ENCODE results near the gene STT3B.
"Not testable (repeated sequence)": the region's sequence is repeated elsewhere in the genome, so short reads cannot be mapped to it uniquely, and the experiment has no call there.

Gene STT3B

GRCh38 chr3:31605333-31605732, 72.6 kb downstream of the STT3B start:
- not testable (repeated sequence) for DNase-seq (ENCODE audit: low read depth)

DNA sequence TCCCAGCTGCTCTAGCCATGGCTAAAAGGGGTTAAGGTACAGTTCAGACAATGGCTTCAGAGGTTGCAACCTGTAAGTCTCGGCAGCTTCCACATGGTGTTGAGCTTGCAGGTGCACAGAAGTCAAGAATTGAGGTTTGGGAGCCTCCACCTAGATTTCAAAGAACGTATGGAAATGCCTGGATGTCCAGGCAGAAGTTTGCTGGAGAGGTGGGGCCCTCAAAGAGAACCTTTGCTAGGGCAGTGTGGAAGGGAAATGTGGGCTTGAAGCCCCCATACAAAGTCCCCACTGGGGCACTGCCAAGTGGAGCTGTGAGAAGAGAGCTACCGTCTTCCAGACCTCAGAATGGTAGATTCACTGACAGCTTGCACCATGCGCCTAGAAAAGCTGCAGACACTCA, 73.7 kb downstream of the STT3B start:
- DNase-seq (ENCODE audit: low read depth), result no peak

DNA sequence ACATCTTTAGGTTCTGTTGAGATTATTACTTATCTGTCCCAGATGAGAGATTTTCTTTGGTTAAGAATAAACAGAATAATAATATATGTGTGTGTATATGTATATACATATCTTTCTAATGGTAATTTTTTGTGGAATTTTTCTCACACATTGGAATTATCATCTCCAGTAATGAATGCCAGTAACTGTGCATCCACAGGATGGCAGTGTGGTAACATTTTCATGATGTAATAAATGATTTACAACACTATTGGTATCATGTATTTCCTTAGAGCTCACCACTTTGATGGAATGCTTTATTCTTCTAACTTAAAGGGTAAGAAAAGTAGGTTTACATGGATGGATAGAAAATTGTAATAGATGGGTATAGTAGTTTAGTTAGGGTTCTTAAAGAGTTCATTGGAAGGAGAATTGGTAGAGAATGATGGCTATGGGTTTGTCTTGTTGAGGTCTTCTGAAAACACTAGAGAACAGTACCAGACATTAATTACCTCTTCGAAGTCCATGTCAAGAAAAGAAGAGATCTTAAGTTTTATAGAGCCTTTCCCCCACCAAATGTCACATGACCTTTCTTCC, 78.1 kb downstream of the STT3B start:
- no peak for DNase-seq (ENCODE audit: low read depth)

DNA sequence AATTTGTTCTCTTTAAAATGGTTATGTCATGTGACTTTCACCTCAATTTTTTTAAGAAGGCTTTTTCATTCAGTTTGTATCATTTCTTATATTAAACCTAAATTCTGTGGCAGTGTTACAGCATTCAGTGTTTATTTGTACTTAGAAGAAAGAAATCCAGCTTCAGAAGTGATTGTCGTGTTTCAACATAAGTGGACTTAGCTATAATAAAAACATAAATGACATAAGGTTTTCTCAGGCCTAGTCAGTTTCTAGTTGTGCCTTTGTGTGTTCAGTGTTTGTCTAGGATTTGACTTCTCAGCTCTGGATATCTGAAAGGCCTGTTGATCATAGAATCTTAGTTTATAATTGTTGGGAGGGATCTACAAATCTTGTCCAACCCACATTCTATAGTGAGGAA, 80.5 kb downstream of the STT3B start:
- DNase-seq (ENCODE audit: low read depth), result no peak

GRCh38 chr3:31613654-31614053, 80.9 kb downstream of the STT3B start:
- DNase-seq (ENCODE audit: low read depth), result no peak

GRCh38 chr3:31614162-31614921, 81.6 kb downstream of the STT3B start:
- DNase-seq (ENCODE audit: low read depth), result no peak

- no peak for DNase-seq (ENCODE audit: low read depth)
These were observed 82.5 kb downstream of the STT3B start for GRCh38 chr3:31615071-31615875.

DNA sequence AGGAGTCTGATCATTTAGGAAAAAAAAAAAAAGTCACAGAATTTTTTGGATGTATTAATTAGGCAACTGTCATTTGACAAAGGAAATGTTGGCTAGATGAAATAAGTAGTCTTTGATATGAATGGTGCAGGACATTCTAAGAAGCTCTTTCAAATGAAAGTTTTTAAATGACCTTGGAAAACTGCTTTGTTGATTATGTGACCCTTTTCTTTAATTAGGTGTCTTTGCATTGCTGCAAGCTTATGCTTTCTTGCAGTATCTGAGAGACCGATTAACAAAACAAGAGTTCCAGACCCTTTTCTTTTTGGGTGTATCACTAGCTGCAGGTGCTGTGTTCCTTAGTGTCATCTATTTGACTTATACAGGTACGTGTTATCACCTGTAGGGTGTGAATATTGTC, 84.0 kb downstream of the STT3B start:
- DNase-seq (ENCODE audit: low read depth), result no peak

DNA sequence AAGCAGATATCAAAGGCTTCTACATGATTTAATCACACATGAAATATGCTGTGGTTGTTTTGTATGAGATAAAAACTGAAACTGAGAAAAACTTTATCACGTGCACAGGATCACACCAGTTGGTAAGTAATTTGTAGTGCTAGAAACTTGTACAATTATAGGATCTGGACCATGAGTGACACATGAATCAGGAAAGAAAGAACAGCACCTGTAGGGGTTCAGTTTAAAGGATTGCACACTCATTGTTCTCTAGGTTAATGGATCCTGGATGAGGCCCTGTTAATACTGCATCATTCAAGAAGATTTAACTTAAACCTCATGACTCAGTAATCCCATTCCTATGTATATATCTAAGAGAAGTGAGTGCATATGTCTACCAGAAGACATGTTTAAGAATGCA, 87.9 kb downstream of the STT3B start:
- DNase-seq (ENCODE audit: low read depth), result no peak

DNA sequence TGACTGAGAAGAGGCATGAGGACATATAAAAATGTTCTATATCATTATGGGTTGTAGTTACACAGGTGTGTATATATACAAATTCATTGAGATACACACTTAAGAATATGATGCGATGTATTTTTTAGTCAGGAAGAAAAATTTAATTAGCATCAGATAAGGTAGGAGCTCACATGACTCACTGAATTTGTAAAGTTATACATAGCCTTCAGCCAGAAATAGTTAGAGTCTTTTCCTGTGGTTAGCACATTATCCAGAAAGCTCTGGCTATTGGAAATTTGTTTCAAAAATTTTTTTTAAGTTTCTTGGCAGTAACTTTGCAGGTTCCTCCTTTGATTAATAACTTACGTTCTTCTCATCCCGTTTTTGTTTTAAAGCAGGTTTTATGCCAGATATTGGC, 88.6 kb downstream of the STT3B start:
- no peak for DNase-seq (ENCODE audit: low read depth)

DNA sequence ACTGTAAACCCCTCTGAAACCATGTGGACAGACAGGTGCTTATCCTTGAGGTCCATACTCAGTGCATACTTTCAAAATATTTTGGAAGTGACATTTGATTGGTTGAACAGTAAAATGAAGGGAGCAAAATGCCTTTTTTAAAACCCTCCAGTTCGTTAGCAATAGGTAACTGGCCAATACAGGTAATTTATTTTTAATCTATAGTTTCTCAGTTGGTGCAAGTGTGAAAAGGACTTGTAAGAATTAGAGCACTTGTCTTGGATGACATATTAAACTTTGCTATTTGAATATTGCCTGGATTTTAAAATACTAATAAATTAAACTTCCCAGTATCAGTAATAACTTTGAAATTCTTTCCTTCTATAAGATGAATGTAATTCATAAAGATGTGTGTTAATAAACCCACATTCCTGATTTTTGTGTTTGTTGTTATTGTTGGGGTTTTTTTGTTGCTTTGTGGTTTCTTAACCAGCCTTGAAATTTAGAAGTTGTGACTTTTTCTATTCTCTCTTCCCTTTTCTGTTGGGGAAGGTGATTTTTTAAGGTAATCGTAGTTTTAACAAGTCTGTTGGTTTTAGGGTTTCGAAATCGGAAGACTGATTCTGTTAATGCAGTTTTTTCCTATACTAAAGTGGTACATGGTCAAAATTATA, 90.0 kb downstream of the STT3B start:
- no peak for DNase-seq (ENCODE audit: low read depth)

- DNase-seq (ENCODE audit: low read depth), result no peak
These were observed 91.5 kb downstream of the STT3B start for GRCh38 chr3:31624083-31624709.

GRCh38 chr3:31625358-31625757, 92.6 kb downstream of the STT3B start:
- DNase-seq (ENCODE audit: low read depth), result no peak

DNA sequence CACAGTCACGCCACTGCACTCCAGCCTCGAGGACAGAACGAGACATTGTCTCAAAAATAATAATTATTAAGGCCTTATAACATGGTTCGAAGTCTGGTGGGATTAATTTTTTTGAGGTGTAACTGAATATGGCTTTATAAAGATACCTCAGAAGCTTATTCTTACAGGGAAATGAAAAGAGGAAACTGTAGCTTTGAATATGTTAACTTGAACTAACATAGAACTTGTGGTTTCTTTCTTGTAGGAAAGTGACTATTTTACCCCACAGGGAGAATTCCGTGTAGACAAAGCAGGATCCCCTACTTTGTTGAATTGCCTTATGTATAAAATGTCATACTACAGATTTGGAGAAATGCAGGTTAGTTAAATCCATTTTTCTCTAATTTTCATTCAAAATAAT, 96.3 kb downstream of the STT3B start:
- DNase-seq (ENCODE audit: low read depth), result no peak

DNA sequence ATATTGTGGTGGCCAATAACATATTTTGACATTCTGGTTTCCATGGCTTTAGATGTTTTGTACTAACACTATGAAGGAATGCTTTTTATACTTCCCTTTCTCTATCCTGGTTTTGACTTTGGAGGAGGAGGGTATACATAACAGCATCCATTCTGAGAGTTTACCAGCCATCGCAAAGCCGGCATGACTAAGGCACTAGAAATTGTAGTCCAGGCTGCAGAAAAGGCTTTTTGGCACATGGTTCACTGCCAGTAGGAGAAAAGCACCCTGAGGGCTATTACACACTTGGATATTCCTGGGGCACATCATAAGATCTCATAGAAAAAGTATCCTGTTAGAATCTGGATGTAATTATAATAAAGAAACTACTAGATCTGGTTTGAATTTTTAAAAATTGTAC, 101.8 kb downstream of the STT3B start:
- no peak for DNase-seq (ENCODE audit: low read depth)

DNA sequence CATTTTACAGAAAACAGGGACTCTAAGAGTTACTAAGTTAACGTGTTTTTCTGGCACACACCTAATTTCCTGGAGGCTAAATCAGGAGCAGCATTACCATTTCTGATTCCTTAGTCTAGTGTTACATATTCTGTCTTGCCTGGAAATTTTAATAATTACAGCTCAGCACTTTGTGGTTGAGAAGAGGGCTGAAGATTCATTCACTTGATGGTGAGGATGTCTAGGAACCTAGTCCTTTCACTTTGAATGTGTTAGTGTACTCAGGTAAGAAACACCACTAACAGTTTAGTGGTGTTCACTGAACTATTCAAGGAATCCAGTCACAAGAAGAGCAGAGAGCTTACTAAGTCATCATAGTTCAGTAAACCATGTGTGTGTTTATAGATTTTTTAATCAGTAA, 102.8 kb downstream of the STT3B start:
- no peak for DNase-seq (ENCODE audit: low read depth)

- no peak for DNase-seq (ENCODE audit: low read depth)
These were observed 103.3 kb downstream of the STT3B start for GRCh38 chr3:31636049-31636448.

DNA sequence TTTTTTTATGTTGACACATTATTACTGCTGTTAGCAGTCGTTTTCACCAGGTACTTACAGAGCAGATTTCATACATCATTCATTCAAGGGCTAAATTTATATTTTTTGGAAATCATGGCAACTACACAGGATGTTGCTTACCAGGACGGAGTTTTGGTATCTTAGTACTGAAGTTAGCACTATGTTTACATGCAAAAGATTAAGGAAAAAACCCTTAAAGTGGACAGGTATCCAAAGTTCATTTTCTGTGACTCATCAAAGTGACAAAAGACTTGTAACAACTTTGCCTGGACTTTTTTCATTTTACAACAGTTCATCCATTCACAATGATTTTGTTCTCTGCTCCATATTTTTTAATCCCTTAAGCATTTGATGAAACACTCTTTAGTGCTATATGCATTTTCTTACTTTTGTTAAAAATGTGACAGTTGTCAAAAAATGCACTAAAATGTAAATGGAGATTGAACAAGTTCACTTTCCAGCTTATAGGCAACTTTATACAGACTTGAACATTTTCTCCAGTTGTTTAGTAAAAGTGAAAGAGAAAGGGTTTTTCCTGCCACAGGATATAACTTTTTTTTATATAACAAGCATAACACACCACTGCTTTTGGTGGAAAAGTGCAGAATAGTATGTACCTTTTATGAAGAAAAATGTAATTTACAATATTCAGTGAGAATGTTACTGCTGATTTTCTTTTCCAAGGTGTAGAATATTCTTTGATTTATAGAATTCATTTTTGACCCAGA, 104.1 kb downstream of the STT3B start:
- DNase-seq (ENCODE audit: low read depth), result no peak

GRCh38 chr3:31639828-31640227, 107.1 kb downstream of the STT3B start:
- no peak for DNase-seq (ENCODE audit: low read depth)

DNA sequence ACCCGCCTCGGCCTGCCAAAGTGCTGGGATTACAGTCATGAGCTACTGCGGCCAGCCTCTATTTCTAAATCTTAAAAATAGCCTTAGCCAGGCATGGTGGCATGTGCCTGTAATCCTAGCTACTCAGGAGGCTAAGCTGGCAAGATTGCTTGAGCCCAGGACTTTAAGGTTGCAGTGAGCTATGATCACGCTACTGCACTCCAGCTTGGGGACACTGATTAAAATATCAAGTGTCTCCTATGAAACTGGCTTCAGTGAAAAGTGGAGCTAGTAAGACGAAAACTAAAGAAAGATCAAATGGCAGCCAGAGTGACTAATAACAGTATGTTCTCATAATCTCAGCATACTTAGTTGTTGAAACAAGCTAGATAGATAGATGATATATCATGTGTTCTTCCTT, 112.5 kb downstream of the STT3B start:
- DNase-seq (ENCODE audit: low read depth), result no peak

DNA sequence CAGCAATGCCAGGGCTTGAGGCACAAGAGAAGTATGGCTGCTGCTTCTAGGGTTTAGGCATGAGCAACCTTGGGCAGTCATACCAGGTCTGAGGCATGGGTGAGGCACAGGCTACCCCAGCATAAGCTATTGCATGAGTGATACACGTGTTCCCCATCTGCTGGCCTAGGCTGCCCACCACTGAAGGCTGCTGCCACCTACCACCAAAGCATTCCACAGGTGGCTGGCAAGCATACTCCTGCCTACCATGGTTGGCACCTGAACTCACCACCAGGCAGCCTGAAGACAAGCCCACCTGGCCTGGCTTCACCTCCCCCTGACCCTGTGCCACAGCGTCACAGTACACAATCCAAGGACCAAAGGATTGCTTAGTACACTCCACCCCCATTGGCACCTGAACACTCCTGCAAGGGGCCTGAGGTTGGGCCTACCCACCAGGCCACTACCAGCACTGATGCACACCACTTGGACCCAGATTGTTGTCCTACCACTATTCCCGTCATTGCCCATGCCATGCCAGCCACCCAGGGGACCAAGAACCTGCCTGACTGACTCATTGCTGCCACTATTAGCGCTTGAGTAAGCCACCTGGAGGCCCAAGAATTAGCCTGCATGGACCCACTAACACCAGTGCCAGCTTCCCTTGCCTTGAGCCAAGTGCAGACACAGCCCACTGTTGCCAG, 115.7 kb downstream of the STT3B start:
- DNase-seq (ENCODE audit: low read depth), result no peak
